Left lung (tissue), 10 donors: ENCODE results near the gene SYNE3. TPM values are rescaled to one million over a fixed set of nuclear protein-coding genes. Genes with fewer than 3 reads are reported as not detected.

Experiments used
- ATAC-seq: fragments of 200-7000 bp; cut with Tn5 transposase; one replicate; pipeline ENCODE4 v1.9.1; 2020; ENCODE audit warnings: moderate library complexity
- DNase-seq, 4 donors: peaks; one replicate each; pipeline ENCODE4 v3.0.0-alpha.2; 2013 to 2020
- H3K27ac ChIP-seq, 2 donors: fragments of 200-600 bp; sonication (generic) in 1 of 2; one replicate each; pipeline versions ENCODE4 v1.5.0 to v1.8.0; 2020 to 2021
- H3K27me3 ChIP-seq, 2 donors: fragments of 200-600 bp; sonication (generic) in 1 of 2; one replicate each; pipeline versions ENCODE4 v1.5.0 to v1.8.0; 2020 to 2021
- H3K36me3 ChIP-seq, 2 donors: fragments of 200-600 bp; sonication (generic) in 1 of 2; one replicate each; pipeline versions ENCODE4 v1.5.0 to v1.8.0; 2020 to 2021
- H3K4me1 ChIP-seq, 2 donors: fragments of 200-600 bp; one replicate each; pipeline ENCODE4 v1.8.0; 2021
- H3K4me3 ChIP-seq, 2 donors: fragments of 200-600 bp; sonication (generic) in 1 of 2; one replicate each; pipeline versions ENCODE4 v1.5.0 to v1.8.0; 2020 to 2021; ENCODE audit warnings: mild to moderate bottlenecking in 1 of 2
- H3K9me3 ChIP-seq, 2 donors: fragments of 200-600 bp; sonication (generic) in 1 of 2; one replicate each; pipeline versions ENCODE4 v1.5.0 to v1.8.0; 2020 to 2021
- intact Hi-C, 2 donors: fragments of 100-400 bp; cut with DNase I; formaldehyde crosslinking; loops; one replicate each; pipeline versions ENCODE4 v1.11.2 to v1.14.2; 2022
- polyA plus RNA-seq, 6 donors: library from polyadenylated mRNA; unstranded; fragments of 120-200 nt; gene quantifications; one replicate each; pipeline ENCODE4 v1.2.1, GENCODE V29; 2013; ENCODE audit not compliant: insufficient read length in 6 of 6
- total RNA-seq, 2 donors: library from RNA; stranded (reverse); fragmentation: NEBNext Ultra II Directional; extraction: Animal tissue kit (Norgen Biotek cat#: 25700); gene quantifications; one replicate each; pipeline ENCODE4 v1.2.1, GENCODE V29; 2021
- TF ChIP-seq, protein P1 (sequence below), 2 donors: fragments of 200-600 bp; sonication (generic) in 1 of 2; IDR thresholded peaks; one replicate each; pipeline versions ENCODE4 v1.5.0 to v1.8.0; 2021; ENCODE audit warnings: antibody characterized with exemption in 2 of 2
- donor health status: DM: no; HTN: yes; CAD: no.
- donor health status: DM: no; HTN: no; CAD: no.

The SYNE3 gene
- total and polyA plus RNA-seq, 8 donors: 2.2 to 25.4 (median 3.1) TPM

GRCh38 chr14:95481391-95482022 is 34.9 kb downstream of the SYNE3 start:
- no peak overlapping the region for H3K4me3 ChIP-seq
- peak in 1 of 4 donors; percentile 45 for DNase-seq
- H3K36me3 ChIP-seq: no peaks in the 10 kb centered on the region
- no peaks in the 10 kb centered on the region for H3K9me3 ChIP-seq
- intact Hi-C loops: no loop called here
- H3K27ac ChIP-seq: no peak overlapping the region
- TF ChIP-seq, protein P1, sequence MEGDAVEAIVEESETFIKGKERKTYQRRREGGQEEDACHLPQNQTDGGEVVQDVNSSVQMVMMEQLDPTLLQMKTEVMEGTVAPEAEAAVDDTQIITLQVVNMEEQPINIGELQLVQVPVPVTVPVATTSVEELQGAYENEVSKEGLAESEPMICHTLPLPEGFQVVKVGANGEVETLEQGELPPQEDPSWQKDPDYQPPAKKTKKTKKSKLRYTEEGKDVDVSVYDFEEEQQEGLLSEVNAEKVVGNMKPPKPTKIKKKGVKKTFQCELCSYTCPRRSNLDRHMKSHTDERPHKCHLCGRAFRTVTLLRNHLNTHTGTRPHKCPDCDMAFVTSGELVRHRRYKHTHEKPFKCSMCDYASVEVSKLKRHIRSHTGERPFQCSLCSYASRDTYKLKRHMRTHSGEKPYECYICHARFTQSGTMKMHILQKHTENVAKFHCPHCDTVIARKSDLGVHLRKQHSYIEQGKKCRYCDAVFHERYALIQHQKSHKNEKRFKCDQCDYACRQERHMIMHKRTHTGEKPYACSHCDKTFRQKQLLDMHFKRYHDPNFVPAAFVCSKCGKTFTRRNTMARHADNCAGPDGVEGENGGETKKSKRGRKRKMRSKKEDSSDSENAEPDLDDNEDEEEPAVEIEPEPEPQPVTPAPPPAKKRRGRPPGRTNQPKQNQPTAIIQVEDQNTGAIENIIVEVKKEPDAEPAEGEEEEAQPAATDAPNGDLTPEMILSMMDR (IDR thresholded peaks at IDR 0.05): no peak
- no peaks in the 10 kb centered on the region for H3K27me3 ChIP-seq
- H3K4me1 ChIP-seq: peaks cover 0 to 48% of the 10 kb centered on the region in 2 donors
- no peak for ATAC-seq

DNA sequence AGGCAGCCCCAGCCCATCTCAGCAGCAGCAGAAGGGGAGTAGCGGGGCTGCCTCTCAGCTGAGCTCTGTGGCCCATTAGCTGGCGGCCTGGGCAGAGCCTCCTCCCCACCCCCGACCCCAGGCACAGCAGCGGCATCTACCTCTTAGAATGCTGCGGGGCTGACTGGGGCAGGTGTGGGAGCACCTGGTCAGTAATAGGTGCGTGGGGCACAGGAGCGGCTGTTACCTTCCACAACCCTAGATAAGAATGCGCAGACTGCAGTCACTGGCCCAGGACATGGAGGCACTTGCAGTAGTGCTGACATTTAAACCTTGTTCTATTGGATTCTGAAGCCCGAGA is 35.6 kb downstream of the SYNE3 start:
- H3K4me1 ChIP-seq: peaks cover 0 to 48% of the 10 kb centered on the region in 2 donors
- H3K36me3 ChIP-seq: peaks cover 0 to 1% of the 10 kb centered on the region in 2 donors
- TF ChIP-seq, protein P1 (IDR thresholded peaks at IDR 0.05): no peak
- H3K27me3 ChIP-seq: no peaks in the 10 kb centered on the region
- no peak overlapping the region for H3K4me3 ChIP-seq
- ATAC-seq (no peak), DNase-seq (no peak)
- H3K27ac ChIP-seq: peak overlapping the region in 1 of 2 donors; percentile 48
- intact Hi-C loops: no loop called here
- no peaks in the 10 kb centered on the region for H3K9me3 ChIP-seq

DNA sequence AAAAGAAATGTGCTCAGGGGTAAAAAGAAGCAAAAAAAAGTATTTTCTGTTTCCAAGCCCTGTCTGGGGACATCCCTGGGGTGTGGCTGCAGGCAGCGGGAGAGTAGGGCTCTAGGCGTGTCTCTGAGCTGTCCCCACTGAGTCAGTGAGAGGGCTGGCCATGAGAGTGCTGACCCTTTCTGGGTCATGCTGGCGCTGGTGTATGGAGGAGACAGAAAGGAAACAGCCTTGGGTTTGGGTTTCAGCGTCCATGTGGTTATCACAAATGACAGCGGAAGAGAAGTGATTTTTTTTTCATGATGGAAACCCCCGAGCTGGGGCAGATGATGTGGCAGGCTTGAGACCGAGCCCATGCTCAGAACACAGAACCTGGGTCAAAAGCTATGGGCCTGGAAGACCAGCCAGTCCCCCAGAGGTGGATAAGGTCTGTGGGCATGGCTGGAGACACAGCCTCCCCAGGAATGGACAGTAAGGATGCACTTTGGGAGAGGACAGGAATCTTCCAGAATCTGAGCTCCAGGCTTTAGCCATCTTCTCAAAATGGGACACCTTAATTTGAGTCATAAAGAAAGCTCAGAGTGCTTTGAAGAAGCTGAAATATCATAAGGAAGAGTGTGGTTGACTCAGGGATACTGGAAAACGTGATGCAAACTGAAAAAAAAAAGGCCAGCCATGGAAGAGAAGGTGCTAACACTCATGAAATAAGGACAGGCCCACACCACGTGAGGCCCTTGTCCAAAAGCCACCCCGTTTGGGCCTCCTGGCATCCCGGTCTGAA is 36.2 kb downstream of the SYNE3 start:
- Histone ChIP-seq H3K4me1 (peaks cover 0 to 48% of the 10 kb centered on the region in 2 donors), H3K36me3 (peaks cover 0 to 7% of the 10 kb centered on the region in 2 donors), H3K4me3 (no peak overlapping the region), H3K27ac (peak overlapping the region in 1 of 2 donors; percentile 48), H3K9me3 (no peaks in the 10 kb centered on the region), H3K27me3 (no peaks in the 10 kb centered on the region)
- ATAC-seq (peak; percentile 66), DNase-seq (no peak)
- TF ChIP-seq, protein P1 (IDR thresholded peaks at IDR 0.05): no peak
- intact Hi-C loops: no loop called here

DNA sequence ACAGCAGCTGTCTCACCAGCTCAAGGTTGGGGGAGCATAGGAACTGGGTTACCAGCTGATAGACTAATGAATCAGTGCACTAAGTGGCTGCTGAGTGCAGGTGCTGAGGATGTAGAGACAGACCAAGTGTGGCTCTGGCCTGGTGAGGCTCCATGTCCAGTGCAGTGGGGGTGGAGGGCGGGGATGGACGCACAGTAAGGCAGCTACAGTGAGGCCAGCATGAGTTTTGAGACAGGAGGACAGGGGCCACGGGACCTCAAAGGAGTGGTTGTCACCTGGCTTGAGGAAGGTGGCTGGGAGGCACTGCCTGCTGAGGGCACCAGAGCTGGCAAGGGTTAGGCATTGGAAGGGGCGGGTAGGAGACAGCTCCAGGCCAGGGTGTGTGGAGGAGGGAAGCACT is 37.0 kb downstream of the SYNE3 start:
- H3K4me1 ChIP-seq: peaks cover 0 to 48% of the 10 kb centered on the region in 2 donors
- H3K9me3 ChIP-seq: no peaks in the 10 kb centered on the region
- intact Hi-C loops: no loop called here
- TF ChIP-seq, protein P1 (IDR thresholded peaks at IDR 0.05): no peak
- peaks cover 0 to 15% of the 10 kb centered on the region in 2 donors for H3K36me3 ChIP-seq
- H3K27ac ChIP-seq: no peak overlapping the region
- ATAC-seq: no peak
- H3K4me3 ChIP-seq: no peak overlapping the region
- no peak for DNase-seq
- no peaks in the 10 kb centered on the region for H3K27me3 ChIP-seq

DNA sequence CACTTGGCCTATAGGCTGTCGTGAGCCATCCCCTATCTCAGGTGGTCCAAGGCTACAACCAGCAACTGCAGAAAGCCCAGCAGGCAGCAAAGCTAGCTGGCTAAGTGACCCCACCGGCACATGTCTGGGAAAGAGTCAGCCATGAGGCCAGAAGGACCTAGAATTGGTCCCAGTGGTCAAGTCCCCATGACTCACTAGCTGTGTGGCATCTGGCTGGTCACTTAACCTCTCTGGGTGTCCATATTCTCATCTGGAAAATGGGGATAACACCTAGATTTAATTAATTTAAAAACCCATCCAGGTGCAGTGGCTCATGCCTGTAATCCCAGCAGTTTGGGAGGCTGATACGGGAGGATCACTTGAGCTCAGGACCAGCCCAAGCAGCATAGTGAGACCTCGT is 37.6 kb downstream of the SYNE3 start:
- TF ChIP-seq, protein P1 (IDR thresholded peaks at IDR 0.05): no peak
- H3K27ac ChIP-seq: no peak overlapping the region
- ATAC-seq: no peak
- H3K4me1 ChIP-seq: peaks cover 0 to 44% of the 10 kb centered on the region in 2 donors
- H3K9me3 ChIP-seq: no peaks in the 10 kb centered on the region
- intact Hi-C loops: no loop called here
- DNase-seq: no peak
- no peak overlapping the region for H3K4me3 ChIP-seq
- no peaks in the 10 kb centered on the region for H3K27me3 ChIP-seq
- peaks cover 0 to 22% of the 10 kb centered on the region in 2 donors for H3K36me3 ChIP-seq
